GM19193 (cell line): ENCODE measurements around the gene SMAD5.

Source experiments
- POLR2A ChIP-seq: IDR thresholded peaks from 4 replicates; pipeline ENCODE4 v1.6.1; 2011; ENCODE audit not compliant: insufficient read depth, insufficient read length; ENCODE audit errors: extremely low read depth

Gene SMAD5

DNA sequence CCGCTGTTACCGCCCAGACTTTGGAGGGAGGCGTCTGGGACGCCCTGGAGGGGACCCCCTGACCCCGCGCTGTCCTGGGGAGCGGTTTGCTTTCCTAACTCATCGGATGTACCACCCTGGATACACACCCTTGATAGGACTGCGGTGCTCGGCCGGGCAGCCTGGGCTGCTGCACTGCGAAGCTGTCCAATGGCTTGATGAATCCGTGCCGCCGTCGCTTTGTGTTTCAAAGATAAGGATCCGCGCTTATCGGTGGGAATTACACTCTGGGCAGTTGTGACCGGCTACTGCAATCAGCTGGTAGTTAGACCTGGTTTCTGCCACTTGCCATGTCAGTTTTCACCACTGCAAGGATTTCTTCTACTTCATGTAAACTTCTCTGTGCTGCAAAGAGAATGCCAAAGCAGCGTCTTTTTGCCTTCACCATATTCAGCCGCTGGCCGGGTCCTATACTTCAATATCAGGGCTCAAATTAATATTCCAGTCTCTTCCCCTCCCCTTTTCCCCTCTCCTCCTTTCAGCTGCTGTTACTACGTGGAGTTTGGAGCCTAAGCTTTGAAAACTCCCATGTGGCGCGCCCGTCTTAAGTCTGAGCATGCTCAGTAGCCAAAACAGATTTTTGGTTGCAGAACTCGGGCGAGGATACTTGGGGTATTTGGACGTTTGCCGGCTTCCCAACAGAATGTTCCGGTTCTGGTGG, 727 bp downstream of the SMAD5 start:
- no peak for TF ChIP-seq POLR2A

- no peak for TF ChIP-seq POLR2A
These were observed 1.3 kb downstream of the SMAD5 start for GRCh38 chr5:136133922-136134379.

- TF ChIP-seq POLR2A: no peak
These were observed 2.0 kb downstream of the SMAD5 start for GRCh38 chr5:136134653-136135052.

- TF ChIP-seq POLR2A: no peak
These were observed 2.9 kb downstream of the SMAD5 start for GRCh38 chr5:136135536-136135935.

- TF ChIP-seq POLR2A: no peak
These were observed 5.0 kb downstream of the SMAD5 start for GRCh38 chr5:136137497-136138220.

- no peak for TF ChIP-seq POLR2A
These were observed 8.9 kb downstream of the SMAD5 start for GRCh38 chr5:136141561-136141960.

DNA sequence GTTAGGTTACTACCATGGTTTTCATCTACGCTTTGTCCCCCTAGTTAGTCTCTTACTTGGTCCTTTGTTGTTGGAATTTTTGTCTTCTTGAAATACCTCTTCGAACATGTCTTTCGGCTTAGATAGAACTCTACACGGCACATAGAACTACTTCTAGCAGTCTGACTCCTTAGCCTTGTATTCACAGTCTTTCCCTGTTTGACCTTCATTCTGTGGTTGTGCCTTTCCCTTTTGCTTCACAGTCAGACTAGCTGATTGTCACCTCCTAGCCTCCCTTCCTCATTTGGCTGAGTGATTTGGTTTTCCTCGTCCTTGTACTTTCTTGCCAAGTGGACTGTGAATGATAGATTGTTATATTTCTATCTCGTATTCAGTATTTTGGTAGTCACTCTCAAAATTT, 10.7 kb downstream of the SMAD5 start:
- TF ChIP-seq POLR2A: no peak

DNA sequence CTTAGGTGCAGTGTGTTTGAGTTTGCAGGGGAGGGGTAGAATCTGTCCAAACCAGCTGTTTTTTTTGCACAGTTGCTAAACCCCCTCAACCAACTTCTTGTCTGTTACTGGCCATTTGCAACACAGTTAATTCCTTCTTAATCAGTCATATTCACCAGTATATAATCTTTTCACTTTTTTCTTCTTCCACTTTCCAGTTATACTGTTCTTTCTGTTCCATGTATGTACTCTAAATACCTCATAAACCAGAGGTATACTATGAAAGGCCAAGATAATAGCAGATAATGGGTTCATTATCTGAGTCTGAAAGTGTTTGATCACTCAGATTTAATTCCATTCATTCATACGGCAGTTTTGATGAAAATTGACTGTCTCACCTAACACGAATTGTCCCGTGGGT, 11.1 kb downstream of the SMAD5 start:
- TF ChIP-seq POLR2A: no peak

- TF ChIP-seq POLR2A: no peak
These were observed 12.4 kb downstream of the SMAD5 start for GRCh38 chr5:136145030-136145429.

DNA sequence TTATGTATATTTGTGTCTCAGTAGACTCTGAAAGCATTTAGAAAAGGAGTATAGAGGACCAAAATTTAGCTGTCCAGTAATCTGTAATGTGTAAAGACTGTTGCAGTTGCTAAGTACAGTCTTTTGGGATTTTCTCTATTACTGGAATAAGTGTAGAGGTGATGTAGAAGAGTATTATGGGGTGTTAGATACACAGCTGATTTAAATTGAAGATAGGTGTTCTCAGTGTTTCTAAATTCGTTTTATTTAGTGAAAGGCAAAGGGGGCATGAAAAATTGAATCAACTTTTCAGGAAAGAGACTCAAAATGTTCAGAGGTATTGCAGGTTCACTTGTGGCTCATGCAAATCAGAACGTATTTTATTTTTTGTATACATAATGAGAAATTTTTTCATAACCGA, 13.6 kb downstream of the SMAD5 start:
- TF ChIP-seq POLR2A: no peak

GRCh38 chr5:136147632-136148031, 15.0 kb downstream of the SMAD5 start:
- no peak for TF ChIP-seq POLR2A

DNA sequence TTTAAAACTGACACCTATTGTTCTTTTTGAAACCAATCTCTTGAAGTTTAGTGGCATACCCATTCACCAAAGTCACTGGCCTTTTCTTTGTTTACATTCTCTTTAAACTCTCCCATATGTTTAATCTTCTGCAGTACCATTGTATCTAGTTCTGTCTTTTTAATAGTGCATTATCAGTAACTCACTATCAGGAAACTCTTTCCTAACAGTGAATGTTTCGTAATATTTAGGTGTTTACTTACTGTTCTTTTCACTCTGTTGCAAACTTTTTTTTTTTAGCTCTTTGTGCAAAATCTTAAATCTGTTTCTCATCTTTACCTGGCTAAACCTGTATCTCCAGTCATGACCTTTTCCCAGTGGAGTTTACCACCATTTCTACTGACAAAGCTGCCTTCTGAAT, 17.2 kb downstream of the SMAD5 start:
- TF ChIP-seq POLR2A: no peak

DNA sequence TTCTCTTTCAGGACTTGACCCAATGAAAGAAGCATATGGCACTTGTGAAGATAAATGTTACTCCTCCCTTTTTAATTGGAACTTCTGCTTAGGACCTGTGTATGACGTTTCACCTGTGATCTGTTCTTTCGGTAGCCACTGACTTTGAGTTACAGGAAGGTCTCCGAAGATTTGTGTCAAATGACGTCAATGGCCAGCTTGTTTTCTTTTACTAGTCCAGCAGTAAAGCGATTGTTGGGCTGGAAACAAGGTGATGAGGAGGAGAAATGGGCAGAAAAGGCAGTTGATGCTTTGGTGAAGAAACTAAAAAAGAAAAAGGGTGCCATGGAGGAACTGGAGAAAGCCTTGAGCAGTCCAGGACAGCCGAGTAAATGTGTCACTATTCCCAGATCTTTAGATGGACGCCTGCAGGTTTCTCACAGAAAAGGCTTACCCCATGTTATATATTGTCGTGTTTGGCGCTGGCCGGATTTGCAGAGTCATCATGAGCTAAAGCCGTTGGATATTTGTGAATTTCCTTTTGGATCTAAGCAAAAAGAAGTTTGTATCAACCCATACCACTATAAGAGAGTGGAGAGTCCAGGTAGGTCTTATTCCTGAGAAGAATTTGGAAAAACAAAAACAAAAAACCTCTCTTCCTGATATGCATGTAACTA, 21.1 kb downstream of the SMAD5 start:
- TF ChIP-seq POLR2A: no peak

DNA sequence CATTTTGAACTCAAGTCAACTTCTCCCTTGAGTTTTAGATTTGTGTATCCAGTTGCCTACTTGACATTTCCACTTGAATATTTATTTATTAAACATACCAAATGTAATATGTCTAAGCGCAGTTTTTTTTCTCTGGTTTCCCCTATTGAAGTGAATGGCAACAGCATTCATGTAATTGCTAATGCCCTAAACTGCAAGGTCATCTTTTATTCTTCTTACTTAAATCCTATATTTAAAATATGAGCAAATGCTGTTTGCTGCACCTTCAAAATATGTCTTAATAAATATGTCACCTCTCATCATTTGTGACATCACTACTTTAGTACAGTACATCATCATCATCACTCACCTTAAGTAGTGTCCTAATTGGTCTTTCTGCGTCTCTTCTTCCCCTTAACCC, 22.4 kb downstream of the SMAD5 start:
- TF ChIP-seq POLR2A: no peak

DNA sequence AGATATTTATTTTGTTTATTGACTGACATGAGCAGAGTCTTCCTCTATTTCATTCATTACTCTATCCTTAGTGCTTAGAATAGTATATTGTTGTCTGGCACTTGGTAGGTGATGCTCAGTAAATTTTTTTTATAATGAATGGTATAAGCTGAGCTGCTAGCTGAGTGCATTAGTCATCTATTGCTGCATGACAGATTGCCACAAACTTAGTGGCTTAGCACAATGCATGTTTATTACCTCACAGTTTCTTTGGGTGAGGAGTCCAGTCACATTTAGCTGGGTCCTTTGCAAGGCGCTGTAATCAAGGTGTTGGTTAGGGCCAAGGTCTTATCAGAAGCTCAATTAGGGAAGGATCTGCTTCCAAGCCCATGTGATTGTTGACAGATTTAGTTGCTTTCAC, 23.1 kb downstream of the SMAD5 start:
- TF ChIP-seq POLR2A: no peak

DNA sequence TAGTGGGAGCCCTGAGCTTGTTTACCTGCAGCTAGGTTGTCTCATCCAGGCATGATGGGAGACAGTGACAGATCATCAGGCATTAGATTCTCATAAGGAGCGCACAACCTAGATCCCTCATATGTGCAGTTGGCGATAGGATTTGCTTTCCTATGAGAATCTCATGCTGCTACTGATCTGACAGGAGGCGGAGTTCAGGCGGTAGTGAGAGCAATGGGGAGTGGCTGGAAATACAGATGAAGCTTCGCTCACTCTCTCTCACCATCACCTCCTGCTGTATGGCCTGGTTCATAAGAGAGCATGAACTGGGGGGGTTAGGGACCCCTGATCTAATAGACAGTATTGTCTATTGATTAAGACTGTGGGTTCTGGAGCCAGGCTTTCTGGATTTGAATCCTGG, 24.9 kb downstream of the SMAD5 start:
- TF ChIP-seq POLR2A: no peak

DNA sequence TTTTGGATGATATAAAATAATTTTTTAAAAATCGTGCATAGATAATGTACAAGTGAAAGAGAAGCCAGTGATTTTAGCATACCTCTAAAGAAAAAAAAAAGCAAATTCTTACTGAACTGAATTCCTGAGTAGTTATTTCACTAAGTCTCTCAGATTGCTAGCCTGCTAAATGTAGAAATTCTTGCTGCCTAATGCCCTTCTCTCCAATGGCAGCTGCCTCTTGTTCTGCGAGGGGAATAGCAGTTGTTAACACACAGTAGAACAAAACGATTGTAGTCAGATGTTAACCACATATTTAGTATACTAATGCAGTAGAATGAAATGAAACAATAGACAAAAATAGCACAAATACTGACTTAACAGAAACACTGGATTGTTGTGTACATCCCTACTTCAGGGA, 26.8 kb downstream of the SMAD5 start:
- TF ChIP-seq POLR2A: no peak

DNA sequence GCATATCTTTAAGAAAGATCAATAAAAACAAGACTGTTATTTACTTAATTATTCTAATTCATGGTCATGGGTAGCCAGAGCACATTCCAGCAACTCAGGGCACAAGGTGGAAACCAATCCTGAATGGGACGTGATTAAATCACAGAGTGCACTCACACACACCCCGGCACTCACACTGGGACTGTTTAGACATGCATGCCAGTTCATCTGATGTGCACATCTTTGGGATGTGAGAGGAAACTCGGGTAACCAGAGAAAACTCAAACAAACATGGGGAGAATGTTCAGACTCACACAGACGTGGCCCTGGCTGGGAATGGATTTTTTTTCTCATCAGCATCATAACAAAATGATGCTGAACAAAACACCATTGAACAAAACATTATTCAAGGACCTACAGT, 29.4 kb downstream of the SMAD5 start:
- TF ChIP-seq POLR2A: no peak
